ENCODE data around the gene TMEM120B.

The TMEM120B gene

DNA sequence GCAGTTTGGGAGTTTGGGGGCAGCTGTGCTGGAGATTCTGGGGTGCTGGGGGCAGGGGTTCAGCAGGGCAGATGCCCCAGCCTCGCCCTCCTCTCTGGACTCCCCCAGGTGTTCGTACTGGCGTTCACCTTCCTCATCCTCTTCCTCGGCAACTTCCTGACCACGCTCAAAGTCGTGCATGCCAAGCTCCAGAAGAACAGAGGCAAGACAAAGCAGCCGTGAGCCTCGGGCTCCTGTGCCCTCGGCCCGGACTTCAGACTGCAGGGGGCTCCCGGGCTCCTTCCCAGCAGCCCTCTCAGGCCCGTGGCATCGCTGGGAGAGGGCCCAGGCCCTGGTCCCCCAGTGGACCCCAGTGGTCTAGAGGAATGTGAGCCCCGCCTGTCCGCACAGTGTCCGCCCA lies 62.9 kb downstream of the TMEM120B start:
- no peak for DNase-seq (ENCODE audit: extremely low spot score)
- ChIA-PET CTCF (interaction anchor here (3.0 kb wide), 1 partner anchor 18 kb away, joined by 9 read pairs; the partner anchor contains the start of gene RHOF), POLR2A (no interaction called here)
- no peak for TF ChIP-seq FOXM1 (IDR thresholded peaks at IDR 0.05; ENCODE audit: borderline replicate concordance)
- TF ChIP-seq ELF4 (IDR thresholded peaks at IDR 0.05) = no peak

GRCh38 chr12:121776190-121777098 lies 63.9 kb downstream of the TMEM120B start:
- DNase-seq (ENCODE audit: extremely low spot score) = peak; percentile 88
- TF ChIP-seq ARNT (IDR thresholded peaks at IDR 0.05) (no peak), L3MBTL2 (conservative IDR thresholded peaks at IDR 0.05) (no peak), NFRKB (IDR thresholded peaks at IDR 0.05) (no peak), FOXK2 (IDR thresholded peaks at IDR 0.05) (no peak), ZNF384 (IDR thresholded peaks at IDR 0.05) (no peak), TARDBP (IDR thresholded peaks at IDR 0.05) (no peak), LEF1 (IDR thresholded peaks at IDR 0.05; ENCODE audit: borderline replicate concordance) (no peak), SP1 (IDR thresholded peaks at IDR 0.05) (no peak), PKNOX1 (IDR thresholded peaks at IDR 0.05) (no peak), HDGF (IDR thresholded peaks at IDR 0.05; ENCODE audit: borderline replicate concordance) (no peak), BHLHE40 (IDR thresholded peaks at IDR 0.05; ENCODE audit: borderline replicate concordance) (no peak), FOXM1 (IDR thresholded peaks at IDR 0.05; ENCODE audit: borderline replicate concordance) (no peak), FOXA1 (IDR thresholded peaks at IDR 0.05) (no peak), ELF4 (IDR thresholded peaks at IDR 0.05) (no peak), CTBP1 (IDR thresholded peaks at IDR 0.05; ENCODE audit: borderline replicate concordance) (no peak), SUZ12 (IDR thresholded peaks at IDR 0.05) (no peak)
- POLR2A ChIA-PET = no interaction called here
- CTCF ChIA-PET = interaction anchor here (0.6 to 1.4 kb wide), 5 partner anchors 17 to 125 kb away, joined by 3 to 5 read pairs (median 4); partner anchors contain the start of gene RHOF

- DNase-seq (ENCODE audit: extremely low spot score) = no peak
- ChIA-PET POLR2A (no interaction called here), CTCF (interaction anchor here (0.6 to 10.0 kb wide), 2 partner anchors 17 to 189 kb away, joined by 4 to 87 read pairs; partner anchors contain the start of gene RHOF)
- no peak for TF ChIP-seq HDGF (IDR thresholded peaks at IDR 0.05; ENCODE audit: borderline replicate concordance)
- TF ChIP-seq FOXA1 (IDR thresholded peaks at IDR 0.05) = no peak
- no peak for TF ChIP-seq TARDBP (IDR thresholded peaks at IDR 0.05)
- TF ChIP-seq BHLHE40 (IDR thresholded peaks at IDR 0.05; ENCODE audit: borderline replicate concordance) = no peak
- TF ChIP-seq PKNOX1 (IDR thresholded peaks at IDR 0.05) = no peak
- TF ChIP-seq NFRKB (IDR thresholded peaks at IDR 0.05) = no peak
- no peak for TF ChIP-seq SP1 (IDR thresholded peaks at IDR 0.05)
- no peak for TF ChIP-seq FOXK2 (IDR thresholded peaks at IDR 0.05)
- no peak for TF ChIP-seq CTBP1 (IDR thresholded peaks at IDR 0.05; ENCODE audit: borderline replicate concordance)
- no peak for TF ChIP-seq LEF1 (IDR thresholded peaks at IDR 0.05; ENCODE audit: borderline replicate concordance)
- TF ChIP-seq ELF4 (IDR thresholded peaks at IDR 0.05) = no peak
- TF ChIP-seq L3MBTL2 (conservative IDR thresholded peaks at IDR 0.05) = no peak
- no peak for TF ChIP-seq ZNF384 (IDR thresholded peaks at IDR 0.05)
- no peak for TF ChIP-seq ARNT (IDR thresholded peaks at IDR 0.05)
- TF ChIP-seq SUZ12 (IDR thresholded peaks at IDR 0.05) = no peak
- TF ChIP-seq FOXM1 (IDR thresholded peaks at IDR 0.05; ENCODE audit: borderline replicate concordance) = no peak
These were observed 66.2 kb downstream of the TMEM120B start for GRCh38 chr12:121778567-121779421.

GRCh38 chr12:121779422-121779895 lies 66.9 kb downstream of the TMEM120B start:
- POLR2A ChIA-PET = interaction anchor here (0.9 kb wide), 1 partner anchor 19 kb away, joined by 3 read pairs; no protein-coding TSS in a partner anchor
- no peak for DNase-seq (ENCODE audit: extremely low spot score)
- CTCF ChIA-PET = interaction anchor here (0.6 to 10.0 kb wide), 2 partner anchors 16 to 188 kb away, joined by 4 to 87 read pairs; partner anchors contain the start of gene RHOF
- no peak for TF ChIP-seq NFRKB (IDR thresholded peaks at IDR 0.05)
- no peak for TF ChIP-seq HDGF (IDR thresholded peaks at IDR 0.05; ENCODE audit: borderline replicate concordance)
- TF ChIP-seq PKNOX1 (IDR thresholded peaks at IDR 0.05) = no peak
- no peak for TF ChIP-seq SUZ12 (IDR thresholded peaks at IDR 0.05)
- no peak for TF ChIP-seq CTBP1 (IDR thresholded peaks at IDR 0.05; ENCODE audit: borderline replicate concordance)
- no peak for TF ChIP-seq LEF1 (IDR thresholded peaks at IDR 0.05; ENCODE audit: borderline replicate concordance)
- no peak for TF ChIP-seq ELF4 (IDR thresholded peaks at IDR 0.05)
- no peak for TF ChIP-seq ZNF384 (IDR thresholded peaks at IDR 0.05)
- no peak for TF ChIP-seq SP1 (IDR thresholded peaks at IDR 0.05)
- no peak for TF ChIP-seq BHLHE40 (IDR thresholded peaks at IDR 0.05; ENCODE audit: borderline replicate concordance)

- TF ChIP-seq SUZ12 (IDR thresholded peaks at IDR 0.05) = no peak
- TF ChIP-seq NFRKB (IDR thresholded peaks at IDR 0.05) = no peak
- TF ChIP-seq TARDBP (IDR thresholded peaks at IDR 0.05) = no peak
- no peak for TF ChIP-seq HDGF (IDR thresholded peaks at IDR 0.05; ENCODE audit: borderline replicate concordance)
- TF ChIP-seq ARNT (IDR thresholded peaks at IDR 0.05) = no peak
- no peak for TF ChIP-seq FOXK2 (IDR thresholded peaks at IDR 0.05)
- no peak for TF ChIP-seq LEF1 (IDR thresholded peaks at IDR 0.05; ENCODE audit: borderline replicate concordance)
- TF ChIP-seq BHLHE40 (IDR thresholded peaks at IDR 0.05; ENCODE audit: borderline replicate concordance) = no peak
- POLR2A ChIA-PET = interaction anchor here (0.6 to 2.4 kb wide), 3 partner anchors 13 to 68 kb away, joined by 3 to 12 read pairs (median 3); partner anchors contain the start of gene RHOF
- no peak for DNase-seq (ENCODE audit: extremely low spot score)
- CTCF ChIA-PET = interaction anchor here (10.0 kb wide), 1 partner anchor 15 kb away, joined by 87 read pairs; the partner anchor contains the start of gene RHOF
These were observed 67.9 kb downstream of the TMEM120B start for GRCh38 chr12:121780429-121780828.
